SHP77 (cell line): ENCODE data around the gene PSTPIP1.

Experiments
- DNase-seq, 2 experiments: peaks; one replicate each; lab custom pipeline; 2025; lab: John Stamatoyannopoulos, UW

Gene PSTPIP1

DNA sequence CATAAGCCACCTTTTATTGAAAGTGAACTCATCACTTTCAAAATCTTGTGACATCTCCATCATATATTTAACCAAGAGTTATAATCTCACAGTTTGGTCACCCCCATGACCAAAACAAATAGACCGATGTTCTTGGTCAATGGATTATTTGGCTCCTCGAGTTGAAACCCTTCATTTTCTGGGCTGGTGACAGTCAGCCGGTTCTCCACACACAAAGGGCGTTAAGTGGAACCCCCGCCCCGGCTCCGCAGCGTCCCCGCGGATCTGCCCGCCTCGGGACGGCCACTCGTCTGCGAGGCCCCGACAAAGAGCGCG, 75.2 kb downstream of the PSTPIP1 start:
- DNase-seq, result no peak

GRCh38 chr15:77070495-77071304, 75.8 kb downstream of the PSTPIP1 start, which contains the start of gene TSPAN3:
TSS of gene TSPAN3 (minus strand) at chr15:77071109. CDS start at chr15:77070954, 155 bp downstream.
- peak; percentile 87 to 95 for DNase-seq

DNA sequence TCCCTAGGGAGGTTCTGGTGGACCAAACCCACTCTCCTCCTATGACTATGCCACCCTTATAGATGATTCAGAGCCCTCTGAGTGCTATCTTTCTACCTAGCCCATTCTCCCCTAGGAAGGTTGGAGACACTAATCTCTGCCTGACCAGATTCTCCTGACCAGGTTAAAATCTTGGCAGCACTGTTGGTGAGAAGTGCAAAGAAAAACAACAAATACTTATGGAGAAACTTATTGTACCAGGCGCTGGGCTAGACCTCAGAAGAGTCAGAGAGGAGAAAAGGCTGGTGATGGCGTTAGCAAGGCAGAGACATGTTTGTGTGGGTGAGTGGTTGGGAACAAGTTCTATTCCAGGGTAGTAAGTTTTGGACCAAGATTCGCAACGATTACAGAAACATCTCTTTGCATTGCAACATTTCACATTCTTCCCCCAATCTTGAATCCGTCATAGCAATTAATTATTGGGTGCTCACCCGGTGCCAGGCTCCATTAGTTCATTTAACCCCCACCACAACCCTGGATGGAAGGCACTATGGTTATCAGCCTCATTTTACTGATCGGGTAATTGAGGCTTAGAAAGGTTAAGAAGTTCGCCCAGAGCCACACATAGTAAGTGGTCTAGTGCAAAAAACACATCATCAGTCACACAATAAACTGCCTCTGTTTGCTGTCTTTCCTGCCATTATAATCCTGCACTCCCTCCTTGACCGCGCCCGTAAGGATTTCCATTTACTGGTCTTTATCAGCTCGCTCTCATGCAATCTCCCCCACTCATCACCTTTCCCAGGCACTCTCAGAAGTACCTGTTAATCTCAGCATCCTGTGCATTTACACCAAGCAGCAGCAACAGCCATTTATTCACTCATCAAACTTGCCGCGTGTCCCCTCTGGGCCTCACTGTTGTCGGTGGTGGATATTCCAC, 76.6 kb downstream of the PSTPIP1 start:
- DNase-seq, result no peak

DNA sequence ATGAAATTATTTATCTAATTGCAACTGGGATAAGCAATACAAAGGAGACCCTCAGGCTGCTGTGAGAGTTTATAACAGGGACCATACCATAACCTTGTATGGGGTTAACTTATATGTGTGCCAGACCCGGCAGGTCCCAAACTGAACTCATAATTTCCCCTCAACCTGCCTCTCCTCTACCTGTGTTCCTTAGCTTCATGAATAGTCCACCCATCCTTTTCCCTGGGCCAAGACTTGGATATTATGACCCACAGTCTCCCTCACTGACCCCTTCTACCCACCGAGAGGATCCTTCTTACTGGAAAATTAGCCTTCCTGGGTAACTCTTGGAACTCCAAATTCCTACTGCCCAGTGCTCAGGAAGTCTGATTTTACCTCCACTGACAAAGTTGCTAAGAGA, 79.4 kb downstream of the PSTPIP1 start:
- no peak for DNase-seq

- no peak for DNase-seq
Observed at GRCh38 chr15:77075528-77075927, 80.6 kb downstream of the PSTPIP1 start.

DNA sequence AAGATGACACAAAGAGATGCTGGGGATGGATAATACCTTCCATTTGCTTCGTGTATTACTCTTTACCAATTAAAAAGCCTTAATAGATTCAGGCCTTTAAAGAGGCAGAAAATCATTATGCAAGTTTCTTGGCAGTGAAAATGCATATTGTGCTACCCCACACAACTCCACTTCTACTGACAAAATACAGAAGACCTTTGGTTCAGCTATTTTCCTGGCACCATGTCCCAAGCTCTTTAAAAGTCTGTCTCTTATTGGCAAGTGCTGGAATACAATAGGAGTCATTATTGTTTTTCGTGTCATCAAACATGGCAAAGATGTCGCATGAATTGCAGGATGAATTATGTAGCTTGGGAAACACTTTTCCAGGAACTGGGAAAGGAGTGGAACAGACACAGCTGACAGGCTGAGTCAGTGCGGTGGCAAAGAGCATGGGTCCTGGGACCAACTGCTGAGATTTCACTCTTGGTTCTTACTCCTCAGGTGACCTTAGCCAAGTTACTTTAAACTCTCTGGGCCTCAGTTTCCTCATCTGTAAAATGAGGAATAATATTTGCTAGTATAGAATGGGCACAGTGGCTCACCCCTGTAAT, 81.5 kb downstream of the PSTPIP1 start:
- no peak for DNase-seq

DNA sequence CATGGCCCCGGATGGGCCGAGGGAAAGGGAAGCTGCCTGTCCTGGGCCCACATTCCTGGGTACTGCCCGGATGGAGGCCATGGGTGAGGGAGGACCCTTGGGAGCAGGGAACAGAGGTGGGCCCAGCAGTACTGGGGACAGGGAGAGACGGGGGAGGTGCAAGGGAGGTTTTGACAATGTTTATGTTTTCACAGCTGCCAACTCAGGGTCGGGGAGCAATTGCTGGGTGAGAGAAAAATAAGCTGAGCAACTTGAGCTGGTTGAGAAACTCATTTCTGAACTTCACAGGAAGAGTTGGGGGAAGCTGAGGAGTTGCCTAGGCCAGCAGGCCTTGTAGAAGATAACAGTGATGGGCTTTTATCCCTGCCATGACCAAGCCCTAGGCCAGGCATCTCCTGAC, 87.0 kb downstream of the PSTPIP1 start:
- DNase-seq, result no peak

- DNase-seq, result peak; percentile 95
Observed at GRCh38 chr15:77083381-77084160, 88.6 kb downstream of the PSTPIP1 start.

GRCh38 chr15:77084436-77084835, 89.5 kb downstream of the PSTPIP1 start:
- no peak for DNase-seq

DNA sequence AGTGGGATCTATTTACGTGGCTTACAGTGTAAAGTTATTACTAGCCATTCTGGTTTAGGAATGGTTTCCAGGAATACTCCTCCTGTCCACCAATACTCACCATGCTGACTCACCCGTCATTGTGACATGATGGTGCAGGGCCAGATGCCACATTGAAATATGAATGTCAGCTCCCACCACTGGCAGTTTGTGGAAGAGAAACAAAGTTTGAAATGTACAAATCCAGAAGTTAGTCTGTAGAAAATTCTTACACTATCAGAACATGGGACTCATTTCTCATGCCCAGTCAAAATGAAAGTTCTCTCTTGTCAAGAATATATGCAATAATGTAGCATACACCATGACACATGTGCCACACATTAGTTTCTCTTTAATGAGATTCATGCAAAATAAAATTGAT, 90.4 kb downstream of the PSTPIP1 start:
- no peak for DNase-seq
